ENCODE measurements around the gene FRAT1. TPM values are rescaled to one million over a fixed set of nuclear protein-coding genes. Genes with fewer than 3 reads are reported as not detected.

FRAT1 gene
- polyA plus RNA-seq, 2 of the 4 experiments (the other 2 are of a cell fraction) = 1.5 to 2.3 TPM

- no peak for DNase-seq (ENCODE audit: low read depth in 1 of 2, low spot score in 1 of 2)
- Histone ChIP-seq H3K27ac (peak overlapping the region; percentile 95 to 97), H3K9me3 (no peaks in the 10 kb centered on the region), H3K4me2 (peak overlapping the region; percentile 90), H3K4me3 (peak overlapping the region; percentile 87), H3K4me1 (peaks cover 31% of the 10 kb centered on the region)
- ChIA-PET CTCF (no interaction called here), POLR2A (interaction anchor here (1.7 kb wide), 1 partner anchor 10 kb away, joined by 7 read pairs; no protein-coding TSS in a partner anchor)
- FAIRE-seq = no peak
- no peak for ATAC-seq
- no peak for TF ChIP-seq ZNF302 (CRISPR knock-in tag; IDR thresholded peaks at IDR 0.05)
- TF ChIP-seq CHD4 (IDR thresholded peaks at IDR 0.05; ENCODE audit: borderline replicate concordance) = peak; percentile 74; the same call in 1 of the 2 replicates
- no peak for TF ChIP-seq ZC3H11A (IDR thresholded peaks at IDR 0.05)
- WGBS (ENCODE audit: missing lambda C conversion rate) = 17% methylated on average over 25 of the region's 25 CpGs
Measured at GRCh38 chr10:97335188-97335619, 16.1 kb downstream of the FRAT1 start.

GRCh38 chr10:97336006-97336405 lies 16.9 kb downstream of the FRAT1 start:
- FAIRE-seq = no peak
- POLR2A ChIA-PET = no interaction called here
- H3K9me3 ChIP-seq = no peaks in the 10 kb centered on the region
- H3K4me3 ChIP-seq = no peak overlapping the region
- no peak for ATAC-seq
- no peak for DNase-seq (ENCODE audit: low read depth in 1 of 2, low spot score in 1 of 2)
- peaks cover 31% of the 10 kb centered on the region for H3K4me1 ChIP-seq
- no peak overlapping the region for H3K4me2 ChIP-seq
- CTCF ChIA-PET = no interaction called here
- TF ChIP-seq HES2 (IDR thresholded peaks at IDR 0.05) (no peak), JUNB (IDR thresholded peaks at IDR 0.05) (no peak), CHD4 (IDR thresholded peaks at IDR 0.05; ENCODE audit: borderline replicate concordance) (no peak), HOXB13 (CRISPR knock-in tag; IDR thresholded peaks at IDR 0.05; ENCODE audit: low read depth) (no peak), JUN (IDR thresholded peaks at IDR 0.05) (no peak), FOSB (CRISPR knock-in tag; IDR thresholded peaks at IDR 0.05) (no peak), MAX (IDR thresholded peaks at IDR 0.05) (no peak), ELK1 (IDR thresholded peaks at IDR 0.05; ENCODE audit: low read depth, low read length) (no peak), CTCF (IDR thresholded peaks at IDR 0.05) (no peak), EHF (CRISPR knock-in tag; IDR thresholded peaks at IDR 0.05) (no peak), KDM5A (IDR thresholded peaks at IDR 0.05) (no peak), FOSL2 (IDR thresholded peaks at IDR 0.05) (no peak), FOSL2 (CRISPR knock-in tag; IDR thresholded peaks at IDR 0.05) (no peak), CBX2 (IDR thresholded peaks at IDR 0.05; ENCODE audit: borderline replicate concordance, low read depth) (no peak), ZFP36 (IDR thresholded peaks at IDR 0.05; ENCODE audit: borderline replicate concordance, partially characterized antibody) (no peak), ATOH8 (CRISPR knock-in tag; IDR thresholded peaks at IDR 0.05; ENCODE audit: low read depth) (no peak), POLR2AphosphoS2 (conservative IDR thresholded peaks at IDR 0.05; ENCODE audit: low read length) (no peak), RNF2 (IDR thresholded peaks at IDR 0.05; ENCODE audit: borderline replicate concordance, low read depth) (no peak)
- no peak overlapping the region for H3K27ac ChIP-seq
- WGBS (ENCODE audit: missing lambda C conversion rate) = 75% methylated on average over 5 of the region's 5 CpGs

- DNase-seq (ENCODE audit: low read depth in 1 of 2, low spot score in 1 of 2) (no peak), FAIRE-seq (no peak), ATAC-seq (no peak)
- Histone ChIP-seq H3K27ac (no peak overlapping the region; a peak in 1 of 6 replicates), H3K4me1 (peaks cover 31% of the 10 kb centered on the region), H3K4me3 (no peak overlapping the region), H3K4me2 (peak overlapping the region; percentile 21; the same call in 1 of the 3 replicates), H3K9me3 (no peaks in the 10 kb centered on the region)
- 64% methylated on average over 5 of the region's 5 CpGs for WGBS (ENCODE audit: missing lambda C conversion rate)
- TF ChIP-seq CBX8 (IDR thresholded peaks at IDR 0.05) (no peak), FOXS1 (CRISPR knock-in tag; IDR thresholded peaks at IDR 0.05) (no peak), HOXA7 (CRISPR knock-in tag; IDR thresholded peaks at IDR 0.05) (no peak), NR3C1 (IDR thresholded peaks at IDR 0.05) (no peak), ESRRA (IDR thresholded peaks at IDR 0.05; ENCODE audit: borderline replicate concordance, low read length) (no peak)
- CTCF ChIA-PET = interaction anchor here (0.6 kb wide), 1 partner anchor 32 kb away, joined by 4 read pairs; no protein-coding TSS in a partner anchor
- POLR2A ChIA-PET = no interaction called here
Measured at GRCh38 chr10:97336446-97336845, 17.4 kb downstream of the FRAT1 start.

Measured in A549 (cell line).